Testis (tissue), 5 donors: ENCODE measurements around the gene NEUROG2. TPM values are rescaled to one million over a fixed set of nuclear protein-coding genes. Genes with fewer than 3 reads are reported as not detected.

Experiments
- DNase-seq: peaks from one replicate; pipeline ENCODE4 v3.0.0-alpha.2; 2019
- H3K27ac ChIP-seq, 2 donors: fragments of 200-600 bp; sonication (generic); one replicate each; pipeline ENCODE4 v1.5.1; 2019
- H3K27me3 ChIP-seq: fragments of 200-600 bp; sonication (generic); one replicate; pipeline ENCODE4 v1.5.1; 2019
- H3K36me3 ChIP-seq: fragments of 200-600 bp; sonication (generic); one replicate; pipeline ENCODE4 v1.5.1; 2017; ENCODE audit warnings: low read depth; ENCODE audit errors: missing control alignments
- H3K4me1 ChIP-seq: fragments of 200-600 bp; sonication (generic); one replicate; pipeline ENCODE4 v1.5.1; 2019
- H3K4me3 ChIP-seq, 2 donors: fragments of 200-600 bp; sonication (generic); one replicate each; pipeline ENCODE4 v1.5.1; 2017 to 2019
- H3K9me3 ChIP-seq: fragments of 200-600 bp; sonication (generic); one replicate; pipeline ENCODE4 v1.5.1; 2017
- CTCF ChIP-seq, 3 experiments: fragments of 450-650 bp in 2 of 3; fragments of 200-600 bp in 1 of 3; sonication (generic) in 1 of 3; IDR thresholded peaks; one replicate each; pipeline ENCODE4 v1.5.1; 2016 to 2019; ENCODE audit warnings: antibody characterized with exemption in 3 of 3, mild to moderate bottlenecking in 2 of 3, moderate library complexity in 1 of 3
- POLR2A ChIP-seq: fragments of 450-650 bp; IDR thresholded peaks from one replicate; pipeline ENCODE4 v1.6.1; 2017; ENCODE audit warnings: antibody characterized with exemption, mild to moderate bottlenecking, moderate library complexity
- WGBS, 2 donors: methylation state at CpG; one replicate each; pipeline ENCODE4 v1.1.5; 2018; 5-methylcytosine and 5-hydroxymethylcytosine counted together
- intact Hi-C: fragments of 100-400 bp; cut with DNase I; formaldehyde crosslinking; loops from one replicate; pipeline ENCODE4 v1.15.1; 2023; ENCODE audit warnings: low total_unique reads
- long read RNA-seq, 2 donors: transcript quantifications; one replicate each; lab custom pipeline, GENCODE V29; 2026
- polyA plus RNA-seq: library from polyadenylated mRNA; stranded (reverse); fragments of 350-450 nt; fragmentation: Illumina TruSeq; extraction: RNeasy Lipid Tissue Mini Kit (QIAGEN cat#74804); gene quantifications from one replicate; pipeline ENCODE4 v1.2.3, GENCODE V29; 2014; ENCODE audit warnings: low read depth, low replicate concordance; ENCODE audit not compliant: insufficient read depth
- total RNA-seq, 2 donors: library from RNA; depleted of rRNA; stranded (reverse); fragments of >200 nt; gene quantifications; one replicate each; pipeline ENCODE4 v1.2.3, GENCODE V29; 2016

Gene NEUROG2
- total RNA-seq, result 1 to 10 TPM in 1 of 2 donors, under 1 TPM in 1; 0.62 to 3.8 TPM
- 4.1 TPM for polyA plus RNA-seq
- long read RNA-seq, donor 1, result 0 reads
- long read RNA-seq, donor 2, result 0 reads

- Histone ChIP-seq H3K36me3 (no peaks in the 10 kb centered on the region), H3K27me3 (no peaks in the 10 kb centered on the region), H3K9me3 (no peaks in the 10 kb centered on the region), H3K4me3 (peak within 1 kb of the TSS; percentile 27 to 58), H3K4me1 (peaks cover 23% of the 10 kb centered on the region), H3K27ac (no peak within 1 kb of the TSS)
- WGBS, 2 donors, result 0 to 2% methylated on average over 7 to 15 of the region's 15 CpGs
- TF ChIP-seq CTCF (IDR thresholded peaks at IDR 0.05) (no peak), POLR2A (no peak)
- intact Hi-C loops, result no loop called here
- DNase-seq, result no peak
These were observed at the start of gene NEUROG2 for GRCh38 chr4:112516066-112516470. Gene NEUROG2 (minus strand): TSS chr4:112516180. CDS start chr4:112515475, 705 bp downstream.

GRCh38 chr4:112564706-112565270 is 48.8 kb upstream of the NEUROG2 start:
- peak; percentile 18 for DNase-seq
- H3K4me3 ChIP-seq, result peak overlapping the region in 1 of 2 donors; percentile 3
- H3K27ac ChIP-seq, result no peak overlapping the region
- no peaks in the 10 kb centered on the region for H3K9me3 ChIP-seq
- no peak for TF ChIP-seq POLR2A
- no peak for TF ChIP-seq CTCF (IDR thresholded peaks at IDR 0.05)
- H3K4me1 ChIP-seq, result no peaks in the 10 kb centered on the region
- intact Hi-C loops, result no loop called here
- WGBS, 2 donors, result 63 to 82% methylated on average over 25 of the region's 25 CpGs
- no peaks in the 10 kb centered on the region for H3K27me3 ChIP-seq
- no peaks in the 10 kb centered on the region for H3K36me3 ChIP-seq

GRCh38 chr4:112563431-112564200 is 47.6 kb upstream of the NEUROG2 start:
- TF ChIP-seq POLR2A (no peak), CTCF (IDR thresholded peaks at IDR 0.05) (no peak)
- intact Hi-C loops, result no loop called here
- no peaks in the 10 kb centered on the region for H3K9me3 ChIP-seq
- no peaks in the 10 kb centered on the region for H3K36me3 ChIP-seq
- no peaks in the 10 kb centered on the region for H3K27me3 ChIP-seq
- 80 to 87% methylated on average over 4 of the region's 4 CpGs for WGBS, 2 donors
- H3K27ac ChIP-seq, result no peak overlapping the region
- no peaks in the 10 kb centered on the region for H3K4me1 ChIP-seq
- H3K4me3 ChIP-seq, result no peak overlapping the region
- DNase-seq, result no peak

GRCh38 chr4:112562254-112562879 is 46.4 kb upstream of the NEUROG2 start:
- DNase-seq, result no peak
- no peaks in the 10 kb centered on the region for H3K4me1 ChIP-seq
- H3K9me3 ChIP-seq, result no peaks in the 10 kb centered on the region
- H3K4me3 ChIP-seq, result no peak overlapping the region
- H3K36me3 ChIP-seq, result no peaks in the 10 kb centered on the region
- WGBS, 2 donors, result 85 to 95% methylated on average over 2 of the region's 2 CpGs
- no peak overlapping the region for H3K27ac ChIP-seq
- H3K27me3 ChIP-seq, result no peaks in the 10 kb centered on the region
- TF ChIP-seq POLR2A, result no peak
- no peak for TF ChIP-seq CTCF (IDR thresholded peaks at IDR 0.05)
- intact Hi-C loops, result no loop called here
